Activated CD8-positive, alpha-beta memory T cell treated with anti-CD3 and anti-CD28 coated beads, Interleukin-2, amount 50 U/mL, for 24 hours (primary cell): ENCODE measurements around the gene UBE2E2.

Source experiments
- DNase-seq: peaks from one replicate; pipeline ENCODE4 v3.0.0-alpha.2; 2020; ENCODE audit errors: extremely low read depth

The UBE2E2 gene

DNA sequence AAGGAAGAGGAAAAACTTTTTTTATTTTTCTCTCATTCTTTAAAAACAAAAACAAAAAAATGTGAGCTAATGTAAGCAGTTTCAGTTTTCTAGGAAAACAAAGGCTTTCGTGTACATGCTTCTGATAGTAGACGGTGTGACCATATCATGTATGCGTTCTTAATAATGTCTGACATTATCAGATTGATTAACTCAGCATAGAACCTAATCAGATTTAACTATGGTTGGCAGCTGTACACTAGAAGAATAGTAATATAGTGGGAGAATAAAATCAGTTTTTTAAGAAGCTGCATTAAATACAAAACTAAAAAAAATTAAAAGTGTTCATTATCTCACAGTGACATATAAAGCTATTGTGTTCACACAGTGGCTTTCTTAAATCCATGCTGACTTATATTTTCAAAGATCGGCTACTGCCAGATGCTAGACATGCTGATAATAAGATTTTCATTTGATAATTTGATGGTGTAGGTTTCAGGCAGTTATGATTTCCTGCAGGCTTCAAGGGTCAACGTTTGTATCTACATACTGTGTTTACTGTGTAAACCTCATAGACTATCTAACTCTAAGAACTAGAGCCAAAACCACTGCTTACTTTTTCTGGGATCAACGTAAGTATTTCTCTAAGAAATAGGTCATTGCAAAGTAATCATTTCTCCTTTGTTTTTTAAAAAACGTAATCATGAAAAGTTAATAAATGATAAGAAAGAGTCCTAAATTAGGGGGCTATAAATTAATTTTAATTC is 74.0 kb downstream of the UBE2E2 start:
- no peak for DNase-seq

DNA sequence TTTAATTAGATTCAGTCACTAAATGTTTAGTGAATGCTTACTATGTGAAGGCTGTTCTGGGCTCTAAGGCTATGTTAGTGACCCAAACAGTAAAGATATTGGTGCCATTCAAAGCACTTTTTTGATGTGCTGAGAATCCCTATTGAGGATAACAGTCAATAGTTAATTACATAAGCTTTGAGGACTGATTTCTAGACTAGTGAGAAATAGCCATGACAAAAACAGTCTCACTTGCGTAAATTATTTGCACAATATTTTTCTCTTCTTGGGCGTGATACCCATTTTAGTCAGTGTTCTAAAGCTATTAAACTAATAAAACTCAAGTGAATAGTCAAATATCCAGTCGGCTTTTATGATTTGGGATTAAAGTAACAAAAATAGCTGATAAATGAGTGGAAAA is 74.6 kb downstream of the UBE2E2 start:
- no peak for DNase-seq

DNA sequence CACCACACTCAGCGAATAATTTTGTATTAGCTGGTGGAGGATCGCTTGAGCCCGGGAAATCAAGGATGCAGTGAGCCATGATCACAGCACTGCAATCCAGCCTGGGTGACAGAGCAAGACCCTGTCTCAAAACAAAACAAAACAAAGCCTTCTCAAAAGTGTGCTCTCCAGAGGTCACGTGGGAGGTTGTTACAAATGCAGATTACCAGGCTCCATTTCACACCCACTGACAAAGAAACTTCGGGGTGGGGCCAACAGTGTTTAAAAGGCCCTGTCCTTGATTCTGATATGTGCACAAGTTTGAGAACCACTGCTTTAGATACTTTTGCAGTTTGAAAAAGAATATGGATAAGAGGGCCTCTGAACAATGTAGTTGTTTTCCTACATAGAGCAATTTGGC is 80.5 kb downstream of the UBE2E2 start:
- DNase-seq = no peak

DNA sequence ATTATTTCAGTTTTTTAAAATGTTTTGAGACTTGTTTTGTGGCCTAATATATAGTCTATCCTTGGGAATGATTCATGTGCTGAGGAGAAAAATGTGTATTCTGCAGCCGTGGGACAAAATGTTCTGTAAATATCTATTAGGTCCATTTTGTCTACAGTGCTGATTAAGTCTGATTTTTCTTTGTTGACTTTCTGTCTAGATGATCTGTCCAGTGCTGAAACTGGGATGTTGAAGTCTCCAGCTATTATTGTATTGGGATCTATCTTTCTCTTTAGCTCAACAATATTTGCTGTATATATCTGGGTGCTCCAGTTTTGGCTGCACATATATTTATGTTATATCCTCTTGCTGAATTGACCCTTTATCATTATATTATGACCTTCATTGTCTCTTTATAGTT is 85.2 kb downstream of the UBE2E2 start:
- no peak for DNase-seq

DNA sequence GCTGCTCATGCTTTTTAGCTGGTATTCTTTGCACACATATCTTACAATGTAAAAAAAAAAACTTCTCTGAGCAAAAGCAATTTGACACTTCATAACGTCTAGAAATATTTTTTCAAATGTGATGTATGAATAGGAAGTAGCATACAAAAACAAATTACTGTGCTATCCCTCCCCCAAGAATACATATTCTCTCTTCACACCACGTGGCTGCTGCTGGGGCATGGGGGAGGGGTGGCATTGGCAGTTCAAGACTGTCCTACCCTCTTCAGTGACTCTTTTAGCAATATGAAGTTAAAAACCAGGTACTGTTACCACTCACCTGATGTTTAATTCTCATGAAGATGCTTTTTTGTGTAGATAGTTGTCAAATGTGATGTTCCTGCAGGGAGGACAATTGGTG is 85.6 kb downstream of the UBE2E2 start:
- DNase-seq = no peak

DNA sequence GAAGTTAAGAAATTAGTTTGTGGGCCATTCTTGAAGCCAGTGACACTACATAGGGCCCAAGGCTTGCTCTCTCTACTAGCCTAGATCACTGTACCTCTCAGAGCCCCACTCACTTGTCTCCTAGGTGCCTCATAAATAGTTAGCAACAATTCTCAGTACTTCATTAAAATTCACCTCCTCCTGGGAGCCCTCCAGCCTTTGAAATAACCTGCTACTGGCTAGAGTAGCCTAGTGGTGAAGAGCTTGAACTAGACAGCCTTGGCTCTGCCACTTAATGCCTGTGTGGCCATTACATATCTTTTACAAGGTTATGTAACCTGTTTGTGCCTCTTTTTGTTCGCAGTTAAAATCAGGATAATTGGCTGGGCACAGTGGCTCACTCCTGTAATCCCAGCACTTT is 89.3 kb downstream of the UBE2E2 start:
- no peak for DNase-seq

DNA sequence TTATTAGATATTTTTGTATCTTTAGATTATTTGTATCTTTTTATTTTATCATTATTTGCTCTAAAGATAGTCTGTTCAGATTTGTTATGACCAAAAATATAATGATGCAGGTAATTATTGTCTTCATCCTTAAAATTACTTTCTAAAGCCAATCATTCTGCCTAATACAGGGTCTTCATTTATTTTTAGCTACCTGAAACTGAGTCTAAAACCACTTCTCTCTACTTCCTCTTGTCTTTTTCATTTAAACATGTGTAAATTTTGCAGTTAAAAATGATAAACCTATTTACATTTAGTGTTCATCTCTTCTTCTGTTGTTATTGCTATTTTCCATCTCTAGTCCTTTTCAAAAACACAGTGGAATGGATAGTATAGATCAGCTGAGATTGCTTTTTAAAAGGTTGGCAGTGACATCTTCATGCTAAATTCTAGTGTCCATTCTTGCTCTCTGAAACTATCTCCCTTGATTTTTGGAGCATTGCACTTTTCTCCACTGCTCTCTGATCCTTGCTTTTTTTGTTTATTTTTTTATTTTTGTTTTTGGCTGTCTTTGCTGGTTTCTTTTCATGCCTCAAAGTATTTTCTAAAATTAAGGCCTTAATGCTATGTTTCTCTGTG is 91.8 kb downstream of the UBE2E2 start:
- DNase-seq = no peak

DNA sequence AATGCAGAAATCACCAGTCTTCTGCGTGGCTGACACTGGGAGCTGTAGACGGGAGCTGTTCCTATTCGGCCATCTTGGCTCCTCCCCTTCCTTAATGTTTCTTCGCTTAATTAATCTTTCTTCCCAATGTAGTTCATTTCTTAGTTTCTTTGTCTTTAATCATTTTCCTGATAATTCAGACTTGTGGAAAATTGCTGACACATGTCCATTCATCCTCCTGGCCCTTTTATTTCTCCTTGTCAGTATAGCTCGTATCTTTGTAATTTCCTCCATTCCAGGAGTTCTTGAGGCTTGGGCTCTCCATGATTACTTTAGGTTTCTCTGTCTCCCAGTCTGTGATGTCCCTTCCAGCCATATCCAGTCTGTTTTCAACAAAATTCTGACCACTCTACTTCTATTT is 98.7 kb downstream of the UBE2E2 start:
- DNase-seq = no peak

DNA sequence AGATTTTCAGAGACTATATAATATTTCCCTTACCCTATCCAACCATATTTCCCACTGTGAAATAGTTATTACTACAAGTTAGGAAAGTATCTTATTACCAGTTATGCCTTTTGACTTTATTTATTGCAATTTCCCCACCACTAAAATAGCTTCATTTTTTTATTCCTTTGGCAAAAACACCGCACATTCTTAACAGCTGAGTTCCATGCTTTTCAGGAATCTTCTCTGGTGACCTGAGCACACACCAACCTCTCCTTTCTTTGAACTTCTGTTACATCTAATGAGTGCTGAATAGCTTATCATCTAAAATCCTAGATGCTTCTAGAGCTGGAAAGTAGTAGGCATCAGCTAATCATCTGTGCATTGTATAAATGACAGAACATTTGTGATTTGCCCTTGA is 99.1 kb downstream of the UBE2E2 start:
- DNase-seq = no peak

DNA sequence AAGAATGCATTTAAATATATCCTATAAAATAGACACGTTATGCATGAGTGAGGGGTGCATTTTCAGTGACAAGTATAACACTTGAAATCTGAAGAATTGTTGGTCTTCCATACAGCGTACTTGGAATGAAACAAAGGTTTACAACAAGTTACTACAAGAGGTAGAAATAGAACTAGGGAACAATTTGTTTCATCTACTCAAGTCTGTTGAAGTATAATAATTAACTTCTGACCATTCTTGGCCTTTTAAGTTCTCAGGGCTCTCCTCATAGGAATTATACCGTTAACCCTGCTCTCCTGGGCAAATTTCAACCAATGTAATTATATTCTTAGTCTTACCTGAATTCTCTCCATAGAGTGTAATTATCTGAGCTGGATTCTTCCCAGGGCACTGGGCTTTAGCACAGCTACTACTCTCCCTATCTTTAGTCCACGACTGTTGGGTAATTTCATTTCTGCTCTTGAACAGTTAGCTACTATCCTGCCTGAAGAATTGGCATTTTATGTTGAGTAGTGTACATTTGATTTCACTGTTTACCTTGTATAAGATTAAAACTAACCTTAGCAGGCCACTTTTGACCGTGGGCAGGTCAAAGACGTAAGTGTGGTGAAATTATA is 100.6 kb downstream of the UBE2E2 start:
- no peak for DNase-seq

DNA sequence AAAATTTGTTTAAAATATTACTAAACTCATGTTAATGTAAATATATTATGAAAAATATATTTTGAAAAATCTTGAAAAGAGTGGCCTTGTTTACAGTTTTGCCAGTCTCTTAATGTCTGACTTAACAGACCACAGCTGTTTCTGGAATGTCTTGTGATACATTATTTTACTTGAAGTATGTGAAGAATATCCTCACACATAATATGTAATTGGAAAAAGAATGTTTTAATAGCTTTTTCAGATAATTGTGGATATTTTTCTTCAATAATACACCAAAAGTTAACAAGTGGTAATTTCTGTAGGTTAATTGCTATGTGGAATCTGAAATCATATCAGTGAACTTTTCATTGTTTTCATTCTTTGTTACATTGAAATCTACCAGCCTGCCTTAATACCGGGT is 101.3 kb downstream of the UBE2E2 start:
- DNase-seq = no peak

DNA sequence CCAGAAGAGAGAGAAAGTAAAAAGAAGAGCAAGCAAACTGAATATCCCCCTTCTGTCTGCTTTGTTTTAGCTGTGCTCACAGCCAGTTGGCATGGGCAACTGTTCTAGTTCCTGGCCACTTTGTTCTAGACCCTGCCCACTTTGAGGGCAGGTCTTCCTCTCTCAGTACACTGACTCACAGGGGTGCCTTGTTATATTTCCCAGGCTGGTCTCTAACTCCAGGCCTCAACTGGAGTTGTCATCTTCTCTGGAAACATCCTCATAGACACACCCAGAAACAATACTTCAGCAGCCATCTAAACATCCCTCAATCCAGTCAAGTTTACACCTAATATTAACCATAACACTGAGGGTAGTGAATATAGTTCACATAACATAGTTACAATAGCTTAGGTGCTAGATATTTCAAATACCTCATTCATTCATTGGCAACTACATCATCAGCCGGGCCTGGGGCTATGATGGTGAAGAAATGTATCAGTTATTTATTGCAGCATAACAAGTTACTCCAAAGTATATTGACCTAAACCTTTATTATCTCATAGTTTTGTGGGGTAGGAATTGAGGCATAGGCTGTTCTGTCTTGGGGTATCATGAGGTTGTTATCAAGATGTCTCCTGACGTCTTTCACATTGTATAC is 106.0 kb downstream of the UBE2E2 start:
- no peak for DNase-seq

DNA sequence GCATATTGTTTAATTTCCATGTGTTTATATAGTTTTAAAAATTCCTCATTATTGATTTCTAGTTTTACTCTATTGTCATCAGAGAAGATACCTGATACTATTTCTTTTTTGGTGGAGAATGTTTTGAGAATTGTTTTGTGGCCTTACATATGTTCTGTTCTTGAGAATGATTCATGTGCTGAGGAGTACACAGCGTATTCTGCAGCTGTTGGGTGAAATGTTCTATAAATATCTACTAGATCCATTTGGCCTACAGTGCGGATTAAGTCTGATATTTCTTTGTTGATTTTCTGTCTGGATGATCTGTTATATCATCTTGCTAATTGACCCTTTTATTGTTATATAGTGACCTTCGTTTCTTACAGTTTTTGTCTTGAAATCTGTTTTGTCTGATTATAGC is 109.7 kb downstream of the UBE2E2 start:
- DNase-seq = no peak

DNA sequence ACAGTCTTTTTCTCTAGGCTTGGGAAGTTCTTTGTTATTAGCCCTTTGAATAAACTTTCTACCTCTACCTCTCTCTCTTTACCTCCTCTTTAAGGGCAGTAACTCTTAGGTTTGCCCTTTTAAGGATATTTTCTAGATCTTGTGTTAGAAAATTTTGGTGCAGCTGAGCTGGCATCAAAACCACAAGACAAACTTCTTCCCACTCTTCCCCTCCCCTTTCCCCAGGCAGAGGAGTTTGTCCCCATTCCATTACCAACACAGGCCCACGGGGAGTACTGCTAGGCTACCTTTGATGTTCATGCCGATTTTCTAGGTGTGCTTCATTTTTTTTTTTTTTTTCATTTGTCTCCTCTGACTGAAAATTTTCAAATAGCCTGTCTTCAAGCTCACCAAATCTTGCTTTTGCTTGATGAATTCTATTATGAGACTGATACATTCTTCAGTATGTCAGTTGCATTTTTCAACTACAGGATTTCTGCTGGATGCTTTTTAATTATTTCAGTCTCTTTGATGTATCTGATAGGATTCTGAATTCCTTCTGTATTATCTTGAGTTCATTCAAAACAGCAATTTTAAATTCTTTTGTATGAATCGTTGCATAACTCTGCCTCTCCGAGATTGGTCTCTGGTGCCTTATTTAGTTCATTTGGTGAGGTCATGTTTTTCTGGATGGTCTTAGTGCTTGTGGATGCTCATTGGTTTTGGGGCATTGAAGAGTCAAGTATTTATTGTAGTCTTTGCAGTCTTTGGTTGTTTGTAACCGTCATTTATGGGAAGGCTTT is 112.0 kb downstream of the UBE2E2 start:
- DNase-seq = no peak

DNA sequence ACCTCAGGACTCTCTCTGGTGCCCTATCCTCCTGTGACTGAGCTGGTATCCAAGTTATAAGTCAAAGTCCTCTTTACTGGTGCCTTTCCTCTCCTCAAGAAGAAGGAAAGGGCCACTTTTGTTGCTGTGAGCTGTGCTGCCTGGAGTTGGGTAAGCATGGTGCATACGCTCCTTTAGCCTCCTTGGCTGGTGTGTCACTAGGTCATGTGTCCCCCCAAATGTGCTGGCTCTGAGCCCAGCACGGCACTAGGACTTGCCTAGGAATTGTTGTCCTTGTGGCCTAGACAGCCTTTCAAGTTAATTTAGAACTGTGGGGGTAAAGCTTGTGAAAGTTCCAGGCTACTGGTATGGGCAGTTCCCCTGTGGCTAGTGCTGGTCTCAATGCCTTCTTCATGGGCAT is 113.8 kb downstream of the UBE2E2 start:
- DNase-seq = no peak

DNA sequence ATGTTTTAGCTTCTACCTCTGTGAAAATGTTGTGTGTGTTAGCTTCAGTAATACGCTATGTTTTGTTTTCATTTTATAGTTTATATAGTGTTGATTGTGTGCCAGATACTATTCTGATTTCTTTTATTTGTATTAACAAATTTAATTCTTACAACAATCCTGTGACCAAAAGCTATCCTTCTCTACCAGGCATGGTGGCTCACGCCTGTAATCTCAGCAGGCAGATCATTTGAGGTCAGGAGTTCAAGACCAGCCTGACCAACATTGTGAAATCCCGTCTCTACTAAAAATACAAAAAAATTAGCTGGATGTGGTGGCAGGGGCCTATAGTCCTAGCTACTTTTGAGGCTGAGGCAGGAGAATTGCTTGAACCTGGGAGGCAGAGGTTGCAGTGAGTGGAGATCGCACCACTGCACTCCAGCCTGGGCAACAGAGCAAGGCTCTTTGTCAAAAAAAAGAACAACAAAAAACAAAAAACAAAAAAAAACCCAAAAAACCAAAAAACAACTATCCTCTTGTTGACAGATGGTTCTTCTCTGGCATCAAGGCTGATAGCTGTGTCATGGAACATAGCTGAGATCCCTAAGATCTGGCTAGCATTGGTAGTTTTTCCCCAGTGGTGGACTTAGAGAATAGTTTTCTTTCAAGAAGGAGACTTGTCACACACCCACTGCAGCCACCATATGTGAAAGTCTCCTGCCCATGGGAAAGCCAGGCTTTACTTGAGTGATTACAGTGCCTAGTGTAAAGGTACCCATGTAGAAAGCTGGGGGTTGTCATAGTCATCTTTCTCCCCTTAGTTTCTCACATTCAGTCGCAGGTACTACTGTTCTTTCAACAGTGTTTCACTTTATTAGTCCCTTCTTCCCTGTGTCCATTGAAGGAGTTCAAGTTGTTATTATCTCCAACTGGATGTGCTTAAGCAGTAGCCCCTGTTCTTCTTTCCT is 116.5 kb downstream of the UBE2E2 start:
- no peak for DNase-seq

DNA sequence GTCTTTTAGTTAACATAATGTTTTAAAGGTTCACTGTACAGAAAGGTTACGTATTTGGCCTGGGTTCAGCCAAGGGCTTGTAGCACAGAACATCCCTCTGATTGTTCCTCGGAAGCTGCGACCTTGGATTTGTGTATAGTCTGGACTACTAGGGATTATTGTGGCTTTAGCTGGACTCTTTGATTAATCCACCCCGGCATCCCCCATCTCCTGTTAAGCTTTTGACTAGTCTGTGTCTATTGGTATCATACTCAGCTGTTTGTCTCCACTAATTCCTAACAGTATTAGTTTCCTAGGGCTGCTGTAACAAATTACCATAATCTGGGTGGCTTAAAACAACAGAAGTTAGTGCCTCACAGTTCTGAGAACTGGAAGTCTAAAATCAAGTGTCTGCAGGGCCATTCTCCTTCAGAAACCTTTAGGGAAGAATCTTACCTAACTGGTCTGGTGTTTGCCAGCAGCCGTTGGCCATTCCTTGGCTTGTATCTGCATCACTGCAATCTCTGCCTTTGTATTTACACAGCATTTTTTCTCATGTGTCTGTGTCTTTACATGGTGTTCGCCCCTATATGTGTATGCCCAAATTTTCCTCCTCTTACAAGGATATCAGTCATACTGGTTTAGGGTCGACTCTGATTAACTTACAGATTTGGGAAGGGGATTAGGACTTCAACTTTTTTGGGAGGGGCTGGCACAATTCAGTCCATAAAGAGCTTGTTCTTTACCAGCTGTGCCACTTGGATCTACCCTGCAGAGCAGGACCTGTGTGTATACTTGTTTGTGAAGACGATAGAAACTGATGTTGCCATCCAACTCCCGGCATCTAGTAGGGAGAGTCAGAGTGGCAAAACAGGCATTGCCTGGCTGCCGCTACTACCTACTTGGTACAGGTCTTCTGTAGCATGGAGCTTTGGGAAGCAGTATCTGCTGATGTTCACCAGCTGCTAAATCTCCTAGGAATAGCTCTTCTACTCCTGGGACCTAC is 117.8 kb downstream of the UBE2E2 start:
- DNase-seq = no peak

DNA sequence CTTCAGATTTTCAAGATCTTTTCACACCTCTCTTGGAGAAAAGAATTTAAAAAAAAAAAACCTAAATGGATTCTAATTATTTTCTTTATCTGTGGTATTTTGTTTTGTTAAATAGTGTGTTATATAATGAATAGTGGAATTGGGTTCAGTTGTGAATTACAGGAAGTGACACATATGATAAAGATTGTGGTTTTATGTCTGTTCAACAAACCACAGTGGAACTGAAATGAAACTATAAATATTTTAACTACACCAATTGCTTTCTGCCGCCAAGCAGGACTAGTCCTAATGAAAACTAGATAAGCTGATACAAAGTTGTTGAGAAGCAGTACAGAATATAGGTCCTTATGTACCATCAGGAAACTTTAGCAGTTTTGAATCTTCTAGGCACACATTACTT is 121.6 kb downstream of the UBE2E2 start:
- DNase-seq = no peak

DNA sequence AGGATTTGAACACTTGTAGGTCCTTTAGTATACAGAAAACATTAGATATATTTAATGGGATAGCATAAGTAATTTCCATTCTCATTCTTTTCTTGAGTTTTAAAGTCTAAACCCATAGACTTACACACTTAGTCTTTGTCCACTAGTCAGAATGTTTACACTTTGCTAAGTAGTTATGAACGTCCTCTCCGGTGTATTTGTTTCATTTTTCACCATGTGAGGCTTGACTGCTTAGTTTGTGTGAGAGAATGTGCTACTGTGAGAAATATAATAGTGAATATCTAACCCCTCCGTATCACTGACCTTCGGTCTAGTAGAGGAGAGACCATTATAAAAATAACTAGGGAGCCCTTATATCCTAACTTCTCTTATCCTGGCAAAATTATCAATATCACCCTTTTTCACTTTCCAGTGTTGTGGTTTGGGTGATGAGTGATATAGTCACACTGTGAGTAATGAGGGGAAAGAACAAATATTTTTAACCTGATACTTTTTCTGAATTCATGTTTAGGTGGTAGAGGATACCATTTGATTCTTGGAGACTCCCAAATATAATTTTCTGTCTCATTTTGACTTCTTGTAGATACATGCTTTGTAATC is 122.4 kb downstream of the UBE2E2 start:
- no peak for DNase-seq
